ENCODE measurements around the gene NLRP11. TPM values are rescaled to one million over a fixed set of nuclear protein-coding genes. Genes with fewer than 3 reads are reported as not detected.

NLRP11 gene
- under 0.01 and 0.11 TPM in 2 replicates for total RNA-seq

GRCh38 chr19:55831846-55832245 lies at the start of gene NLRP11:
Gene NLRP11, minus strand, starts transcription at chr19:55831999. Its CDS starts 13,825 bp downstream, at chr19:55818174.

GRCh38 chr19:55836340-55836739 lies 4.5 kb upstream of the NLRP11 start, which contains the start of gene NLRP4:
Gene NLRP4, plus strand, starts transcription at chr19:55836540. Its CDS starts 15,541 bp downstream, at chr19:55852081.

DNA sequence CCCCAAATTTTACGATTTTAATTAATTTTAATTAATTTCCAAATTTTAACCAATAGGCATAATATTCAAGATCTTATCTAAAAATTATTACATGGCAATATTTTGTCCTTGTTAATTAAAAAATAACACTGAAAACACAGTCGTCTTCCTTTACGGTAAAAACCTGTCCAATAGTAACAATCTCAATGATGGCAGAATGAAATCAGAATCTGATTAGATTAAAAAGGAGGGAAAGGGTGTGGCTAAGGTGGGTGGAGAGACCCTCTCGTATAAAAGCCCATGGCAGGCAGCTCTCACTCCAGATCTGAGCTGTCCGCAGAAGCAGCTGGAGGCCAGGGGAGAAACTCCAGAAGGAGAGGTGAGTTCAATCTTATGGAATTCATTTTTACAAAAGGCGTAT lies 63.0 kb downstream of the NLRP11 start, which contains the start of gene RFPL4AL1:
RFPL4AL1 (plus strand) TSS at position 301 of the 400 bp plus-strand sequence. CDS start 2,687 bp downstream, outside the sequence.

GRCh38 chr19:55758797-55759196 lies 73.0 kb downstream of the NLRP11 start, which contains the start of gene RFPL4A:
Gene RFPL4A, plus strand, starts transcription at chr19:55759097. Its CDS starts 2,704 bp downstream, at chr19:55761801.

DNA sequence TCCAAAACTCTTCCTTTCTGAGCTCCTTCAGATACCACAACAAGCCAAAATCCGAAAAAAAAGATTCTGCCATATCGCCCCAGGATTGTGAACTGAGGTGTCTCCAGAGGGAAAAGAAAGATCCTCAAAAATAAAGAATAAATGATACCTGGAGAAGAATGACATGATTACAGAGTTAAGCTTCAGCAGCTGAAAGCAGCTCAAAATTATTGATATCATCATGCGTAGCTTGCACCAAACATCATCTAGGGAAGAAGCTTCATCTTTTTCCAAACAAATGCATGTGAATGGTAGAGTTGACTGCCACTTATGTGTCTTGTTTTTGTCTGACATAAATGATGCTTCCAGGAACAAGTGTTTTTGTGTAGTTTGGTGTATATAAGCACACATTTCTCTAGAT lies 93.5 kb downstream of the NLRP11 start, which contains the start of gene NLRP9:
NLRP9 (minus strand) TSS at position 101 of the 400 bp plus-strand sequence; CDS start at position 73, 28 bp downstream.

Other genes starting within 250 kb of the NLRP11 start
- gene FIZ1, start 232.5 kb downstream of the NLRP11 start, total RNA-seq = 2.2 and 2.7 TPM in 2 replicates
- 7.9 and 11.4 TPM in 2 replicates for gene ZNF524, start 231.7 kb downstream of the NLRP11 start, total RNA-seq
- gene ZNF865, start 226.4 kb downstream of the NLRP11 start, total RNA-seq = 0.54 and 0.60 TPM in 2 replicates
- 4.4 and 4.5 TPM in 2 replicates for gene ZNF784, start 207.4 kb downstream of the NLRP11 start, total RNA-seq
- 1.5 and 2.1 TPM in 2 replicates for gene ZNF580, start 191.0 kb downstream of the NLRP11 start, total RNA-seq
- gene ZNF581, start 188.3 kb downstream of the NLRP11 start, total RNA-seq = 21.8 and 23.7 TPM in 2 replicates
- gene CCDC106, start 183.8 kb downstream of the NLRP11 start, total RNA-seq = 5.5 and 7.9 TPM in 2 replicates
- gene U2AF2, start 177.0 kb downstream of the NLRP11 start, total RNA-seq = 60.8 and 71.1 TPM in 2 replicates
- 36.2 and 57.0 TPM in 2 replicates for gene EPN1, start 156.8 kb downstream of the NLRP11 start, total RNA-seq
- gene NLRP9, start 93.6 kb downstream of the NLRP11 start, total RNA-seq = not detected in 2 replicates
- gene RFPL4A, start 72.9 kb downstream of the NLRP11 start, total RNA-seq = 0.87 TPM in 1 of 2 replicates, not detected in the other
- not detected in 2 replicates for gene RFPL4AL1, start 62.9 kb downstream of the NLRP11 start, total RNA-seq
- gene NLRP4, start 4.5 kb upstream of the NLRP11 start, total RNA-seq = not detected in 2 replicates
- not detected in 2 replicates for gene NLRP13, start 100.3 kb upstream of the NLRP11 start, total RNA-seq
- gene NLRP8, start 115.8 kb upstream of the NLRP11 start, total RNA-seq = not detected in 2 replicates
- gene NLRP5, start 154.8 kb upstream of the NLRP11 start, total RNA-seq = not detected in 2 replicates